Kidney capillary endothelial cell (primary cell): ENCODE data around the gene PRR19.

Experiments used
- DNase-seq: peaks from one replicate; pipeline ENCODE4 v3.0.0-alpha.2; 2018; ENCODE audit warnings: low spot score

PRR19 gene

DNA sequence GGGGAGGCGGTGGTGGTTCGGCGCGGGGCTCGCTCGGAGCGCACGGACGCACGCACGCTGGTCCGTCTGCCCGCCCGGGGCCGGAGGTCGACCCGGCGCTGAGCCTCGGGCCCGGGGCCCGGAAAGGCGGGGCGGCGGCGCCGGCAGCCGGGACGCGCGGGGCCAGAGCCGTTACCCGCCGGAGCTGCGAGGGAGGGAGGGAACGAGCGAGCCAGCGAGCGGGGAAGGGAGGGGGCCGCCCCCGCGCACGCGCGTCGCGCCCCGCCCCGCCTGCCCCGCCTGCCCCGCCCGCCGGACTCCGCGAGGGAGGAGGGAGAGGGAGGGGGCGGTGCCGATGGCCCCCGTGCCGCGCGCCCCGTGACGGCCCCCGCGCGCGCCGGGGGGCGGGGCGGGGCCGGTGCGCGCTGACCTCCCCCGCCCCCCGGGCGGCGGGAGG is 17.8 kb upstream of the PRR19 start:
- DNase-seq: no peak

DNA sequence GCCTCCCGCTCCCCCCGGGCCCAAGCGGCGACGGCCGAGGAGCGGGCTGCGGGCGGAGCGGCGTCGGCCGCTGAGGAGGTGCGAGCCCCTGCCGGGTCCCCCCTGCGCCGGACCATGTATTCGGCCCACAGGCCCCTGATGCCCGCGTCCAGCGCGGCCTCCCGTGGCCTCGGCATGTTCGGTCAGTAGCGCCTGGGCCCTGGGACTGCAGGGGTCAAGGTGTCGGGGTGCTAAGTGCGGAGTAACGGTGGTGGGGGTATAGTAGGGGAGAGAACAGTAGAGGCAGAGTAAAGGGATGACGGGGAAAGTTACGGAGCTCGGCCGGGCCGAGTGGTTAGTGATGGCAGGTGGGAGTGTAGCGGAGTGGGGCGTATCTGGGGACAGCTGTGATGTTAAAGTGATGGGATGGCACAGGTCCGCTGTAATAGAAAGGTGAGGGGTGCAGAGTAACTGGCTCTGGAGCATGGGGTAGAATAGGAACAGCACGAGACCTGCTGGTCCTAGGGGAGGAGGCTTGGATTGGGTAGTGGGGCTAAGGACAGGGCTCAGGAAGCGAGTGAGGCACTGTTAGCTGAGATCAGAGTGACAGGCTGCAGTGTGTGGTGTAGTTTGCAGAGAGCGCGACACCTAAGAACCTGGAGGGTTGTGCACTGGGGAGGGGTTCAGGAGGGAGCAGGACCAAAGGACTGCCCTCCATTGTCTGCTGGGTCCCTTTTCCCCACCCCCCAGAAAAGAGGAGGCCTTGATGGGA is 17.2 kb upstream of the PRR19 start:
- no peak for DNase-seq

DNA sequence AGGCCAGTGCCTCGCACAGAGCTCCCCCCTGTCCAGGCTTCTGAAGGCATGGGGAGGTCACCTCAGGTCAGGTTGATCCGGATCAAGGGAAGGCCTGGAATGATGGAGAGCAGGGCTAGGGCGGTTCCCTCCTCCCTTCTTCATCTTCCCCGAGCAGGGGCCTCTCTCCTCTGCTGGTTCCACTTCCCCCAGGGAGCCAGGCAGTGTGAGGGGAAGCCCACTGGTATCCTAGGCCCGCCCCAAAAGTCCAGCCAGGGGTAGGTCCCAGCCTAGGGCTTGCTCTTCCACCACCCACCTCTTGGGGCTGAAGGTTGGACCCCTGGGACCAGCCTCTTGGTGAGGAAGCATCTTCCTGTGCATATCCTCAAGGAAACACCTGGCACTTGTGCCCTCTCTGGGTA is 16.4 kb upstream of the PRR19 start:
- no peak for DNase-seq

DNA sequence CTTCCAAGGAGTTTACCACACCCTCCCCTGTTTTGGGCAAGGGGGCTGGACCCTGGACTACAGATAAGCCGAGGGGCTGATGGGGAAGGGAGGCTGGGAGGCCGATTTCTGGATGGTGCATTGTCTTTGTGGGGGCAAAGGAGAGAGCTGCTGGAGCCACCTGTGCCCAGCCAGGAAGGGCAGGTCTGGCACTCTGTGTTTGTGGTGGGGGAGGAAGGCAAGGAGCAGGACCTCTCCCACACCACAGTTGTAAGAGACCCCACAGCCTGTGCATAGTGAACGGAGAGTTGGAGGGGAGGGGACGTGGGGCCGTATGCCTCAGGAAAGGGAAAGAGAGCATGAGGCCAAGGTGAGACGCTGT is 16.0 kb upstream of the PRR19 start:
- DNase-seq: no peak

DNA sequence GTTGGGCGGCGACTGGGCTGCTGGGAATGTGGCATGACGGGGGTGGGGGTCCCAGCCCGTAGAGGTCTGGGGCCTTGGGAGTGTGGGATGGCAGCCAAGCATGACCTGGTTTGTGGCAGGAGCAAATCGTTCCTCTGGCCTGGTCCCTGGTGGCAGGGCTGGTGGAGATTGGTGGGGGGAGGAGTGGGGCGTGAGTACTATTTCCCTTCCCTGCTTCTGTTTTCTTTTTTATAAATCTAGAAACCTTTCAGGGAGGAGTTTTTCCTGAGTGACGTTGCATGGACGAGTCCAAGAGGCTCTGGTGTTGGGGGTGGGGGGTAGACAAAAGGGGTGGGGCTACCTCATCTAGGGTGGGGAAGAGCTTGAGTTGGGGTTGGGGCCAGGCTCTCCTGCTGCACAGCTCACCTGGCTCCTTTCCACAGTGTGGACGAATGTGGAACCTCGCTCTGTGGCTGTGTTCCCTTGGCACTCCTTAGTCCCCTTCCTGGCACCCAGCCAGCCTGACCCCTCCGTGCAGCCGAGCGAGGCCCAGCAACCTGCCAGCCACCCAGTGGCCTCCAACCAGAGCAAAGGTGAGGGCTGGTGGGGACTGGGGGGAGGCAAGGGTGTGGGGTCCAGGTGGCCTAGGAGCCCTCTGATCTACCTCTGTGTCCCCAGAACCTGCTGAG is 15.4 kb upstream of the PRR19 start:
- no peak for DNase-seq

DNA sequence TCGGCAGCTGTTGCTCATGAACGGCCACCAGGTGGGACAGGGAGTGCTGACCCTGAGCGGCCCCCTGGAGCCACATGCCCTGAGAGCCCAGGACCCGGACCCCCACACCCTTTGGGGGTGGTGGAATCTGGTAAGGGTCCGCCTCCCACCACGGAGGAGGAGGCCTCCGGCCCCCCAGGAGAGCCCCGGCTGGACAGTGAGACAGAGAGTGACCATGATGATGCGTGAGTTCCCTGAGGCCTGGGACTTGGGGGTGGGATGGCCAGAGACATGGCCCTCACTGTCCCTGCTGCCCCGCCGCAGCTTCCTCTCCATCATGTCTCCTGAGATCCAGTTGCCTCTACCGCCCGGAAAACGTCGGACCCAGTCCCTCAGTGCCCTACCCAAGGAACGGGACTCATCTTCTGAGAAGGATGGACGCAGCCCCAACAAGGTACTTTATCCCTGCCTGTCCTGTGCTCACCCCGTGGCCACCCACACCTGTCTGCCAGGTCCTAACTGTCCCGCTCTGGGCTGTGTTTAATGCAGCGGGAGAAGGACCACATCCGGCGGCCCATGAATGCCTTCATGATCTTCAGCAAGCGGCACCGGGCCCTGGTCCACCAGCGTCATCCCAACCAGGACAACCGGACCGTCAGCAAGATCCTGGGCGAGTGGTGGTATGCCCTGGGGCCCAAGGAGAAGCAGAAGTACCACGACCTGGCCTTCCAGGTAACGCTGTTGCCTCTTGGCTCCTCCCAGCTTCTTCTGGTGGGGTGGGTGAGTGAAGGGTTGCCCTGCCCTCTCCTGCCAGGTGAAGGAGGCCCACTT is 14.7 kb upstream of the PRR19 start:
- DNase-seq: no peak

DNA sequence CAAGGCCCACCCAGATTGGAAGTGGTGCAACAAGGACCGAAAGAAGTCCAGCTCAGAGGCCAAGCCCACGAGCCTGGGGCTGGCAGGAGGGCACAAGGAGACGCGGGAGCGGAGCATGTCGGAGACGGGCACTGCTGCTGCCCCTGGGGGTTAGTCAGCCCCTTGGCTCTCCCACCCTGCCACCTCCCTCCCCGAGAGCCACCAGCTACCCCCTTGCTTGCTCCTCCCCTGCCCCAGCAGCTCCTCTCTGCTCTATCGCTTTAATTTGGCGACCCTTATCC is 14.2 kb upstream of the PRR19 start:
- DNase-seq: no peak

DNA sequence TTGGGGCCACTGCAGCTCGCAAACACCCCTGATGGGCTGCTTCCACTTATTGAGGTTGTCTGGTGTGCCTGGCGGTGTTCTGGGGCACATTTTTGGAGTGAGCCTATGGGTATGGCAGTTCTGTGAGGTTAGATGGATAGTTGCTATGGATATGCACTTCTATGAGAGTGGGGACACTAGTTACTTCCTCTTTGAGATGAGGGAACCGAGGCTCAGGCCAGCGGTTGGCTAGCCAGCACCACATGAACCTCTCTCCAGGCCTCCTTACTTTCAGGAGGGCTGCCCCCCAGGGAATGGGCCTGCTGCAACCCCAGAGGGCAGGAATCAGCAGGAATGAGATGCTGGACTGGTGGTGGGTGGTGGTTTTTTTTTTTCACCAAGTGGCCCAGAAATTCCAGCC is 13.5 kb upstream of the PRR19 start:
- no peak for DNase-seq

DNA sequence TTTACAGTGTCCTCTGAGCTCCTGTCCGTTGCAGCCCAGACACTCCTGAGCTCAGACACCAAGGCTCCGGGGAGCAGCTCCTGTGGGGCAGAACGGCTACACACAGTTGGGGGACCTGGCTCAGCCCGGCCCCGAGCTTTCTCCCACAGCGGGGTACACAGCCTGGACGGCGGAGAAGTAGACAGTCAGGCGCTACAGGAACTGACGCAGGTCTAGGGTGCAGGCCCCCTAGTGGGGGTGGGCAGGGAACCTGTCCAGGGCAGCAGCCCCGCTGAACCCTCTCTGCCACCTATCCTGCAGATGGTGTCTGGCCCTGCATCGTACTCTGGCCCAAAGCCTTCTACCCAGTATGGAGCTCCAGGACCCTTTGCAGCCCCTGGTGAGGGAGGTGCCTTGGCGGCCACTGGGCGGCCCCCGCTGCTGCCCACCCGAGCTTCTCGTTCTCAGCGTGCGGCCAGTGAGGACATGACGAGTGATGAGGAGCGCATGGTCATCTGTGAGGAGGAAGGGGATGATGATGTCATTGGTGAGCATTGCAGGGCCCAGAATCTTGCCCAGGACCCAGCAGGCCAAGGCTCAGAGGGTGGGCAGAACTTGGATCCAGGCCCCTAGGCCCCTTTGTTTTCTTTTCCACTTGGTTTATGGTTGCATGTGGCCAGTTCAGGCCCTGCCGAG is 12.9 kb upstream of the PRR19 start:
- DNase-seq: no peak

DNA sequence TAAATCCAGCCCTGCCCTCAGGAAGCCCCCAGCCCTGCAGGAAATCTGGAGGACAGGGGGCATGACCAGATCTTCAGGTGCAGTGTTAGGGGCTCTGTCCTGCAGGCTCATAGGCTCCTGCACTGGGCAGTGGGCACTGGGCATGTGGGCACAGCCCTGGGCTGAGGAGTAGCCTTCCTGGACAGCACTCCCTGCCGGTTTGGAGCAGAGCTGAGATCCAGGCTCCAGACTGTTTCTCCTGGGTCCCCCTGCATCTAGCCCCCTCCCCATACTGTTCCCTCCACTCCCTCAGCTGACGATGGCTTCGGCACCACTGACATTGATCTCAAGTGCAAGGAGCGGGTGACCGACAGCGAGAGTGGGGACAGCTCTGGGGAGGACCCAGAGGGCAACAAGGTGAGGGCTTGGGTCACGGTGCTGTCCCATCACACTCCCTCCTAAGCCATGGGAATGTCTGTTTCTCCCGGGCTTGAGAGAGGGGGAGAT is 12.3 kb upstream of the PRR19 start:
- DNase-seq: no peak

DNA sequence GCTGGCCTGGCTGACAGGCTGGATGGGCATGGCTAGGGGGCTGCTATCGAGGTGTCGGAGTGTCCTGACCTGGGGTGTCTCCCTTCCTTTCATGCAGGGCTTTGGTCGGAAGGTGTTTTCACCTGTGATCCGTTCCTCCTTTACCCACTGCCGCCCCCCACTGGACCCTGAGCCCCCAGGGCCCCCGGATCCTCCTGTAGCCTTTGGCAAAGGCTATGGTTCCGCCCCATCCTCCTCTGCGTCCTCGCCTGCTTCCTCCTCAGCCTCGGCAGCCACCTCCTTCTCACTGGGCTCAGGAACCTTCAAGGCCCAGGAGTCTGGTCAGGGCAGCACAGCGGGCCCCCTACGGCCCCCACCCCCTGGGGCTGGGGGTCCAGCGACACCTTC is 11.8 kb upstream of the PRR19 start:
- DNase-seq: no peak

DNA sequence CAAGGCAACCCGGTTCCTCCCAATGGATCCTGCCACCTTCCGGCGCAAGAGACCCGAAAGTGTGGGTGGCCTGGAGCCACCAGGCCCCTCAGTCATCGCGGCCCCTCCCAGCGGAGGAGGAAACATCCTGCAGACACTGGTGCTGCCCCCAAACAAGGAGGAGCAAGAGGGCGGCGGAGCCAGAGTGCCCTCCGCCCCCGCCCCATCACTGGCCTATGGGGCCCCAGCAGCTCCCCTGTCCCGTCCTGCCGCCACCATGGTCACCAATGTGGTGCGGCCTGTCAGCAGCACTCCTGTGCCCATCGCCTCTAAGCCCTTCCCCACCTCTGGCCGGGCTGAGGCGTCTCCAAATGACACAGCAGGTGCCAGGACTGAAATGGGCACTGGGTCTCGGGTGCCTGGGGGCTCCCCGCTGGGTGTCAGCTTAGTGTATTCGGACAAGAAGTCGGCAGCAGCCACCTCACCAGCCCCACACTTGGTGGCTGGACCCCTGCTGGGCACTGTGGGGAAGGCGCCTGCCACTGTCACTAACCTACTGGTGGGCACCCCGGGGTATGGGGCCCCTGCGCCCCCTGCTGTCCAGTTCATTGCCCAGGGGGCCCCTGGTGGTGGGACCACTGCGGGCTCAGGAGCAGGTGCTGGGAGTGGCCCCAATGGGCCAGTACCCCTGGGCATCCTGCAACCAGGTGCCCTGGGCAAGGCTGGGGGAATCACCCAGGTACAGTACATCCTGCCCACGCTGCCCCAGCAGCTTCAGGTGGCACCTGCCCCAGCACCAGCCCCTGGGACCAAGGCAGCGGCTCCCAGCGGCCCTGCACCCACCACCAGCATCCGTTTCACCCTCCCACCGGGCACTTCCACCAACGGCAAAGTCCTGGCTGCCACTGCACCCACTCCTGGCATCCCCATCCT is 11.2 kb upstream of the PRR19 start:
- DNase-seq: no peak

DNA sequence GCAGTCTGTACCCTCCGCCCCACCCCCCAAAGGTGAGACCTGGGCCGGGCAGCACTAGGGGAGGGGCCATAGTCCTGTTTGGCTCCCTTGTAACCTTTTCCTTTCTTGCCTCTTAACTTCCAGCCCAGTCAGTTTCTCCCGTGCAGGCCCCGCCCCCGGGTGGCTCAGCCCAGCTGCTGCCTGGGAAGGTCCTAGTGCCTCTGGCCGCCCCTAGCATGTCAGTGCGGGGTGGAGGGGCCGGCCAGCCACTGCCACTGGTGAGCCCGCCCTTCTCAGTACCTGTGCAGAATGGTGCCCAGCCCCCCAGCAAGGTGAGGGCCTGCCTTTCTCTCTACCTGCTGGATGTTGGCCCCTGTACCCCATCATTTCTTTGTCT is 10.5 kb upstream of the PRR19 start:
- no peak for DNase-seq

DNA sequence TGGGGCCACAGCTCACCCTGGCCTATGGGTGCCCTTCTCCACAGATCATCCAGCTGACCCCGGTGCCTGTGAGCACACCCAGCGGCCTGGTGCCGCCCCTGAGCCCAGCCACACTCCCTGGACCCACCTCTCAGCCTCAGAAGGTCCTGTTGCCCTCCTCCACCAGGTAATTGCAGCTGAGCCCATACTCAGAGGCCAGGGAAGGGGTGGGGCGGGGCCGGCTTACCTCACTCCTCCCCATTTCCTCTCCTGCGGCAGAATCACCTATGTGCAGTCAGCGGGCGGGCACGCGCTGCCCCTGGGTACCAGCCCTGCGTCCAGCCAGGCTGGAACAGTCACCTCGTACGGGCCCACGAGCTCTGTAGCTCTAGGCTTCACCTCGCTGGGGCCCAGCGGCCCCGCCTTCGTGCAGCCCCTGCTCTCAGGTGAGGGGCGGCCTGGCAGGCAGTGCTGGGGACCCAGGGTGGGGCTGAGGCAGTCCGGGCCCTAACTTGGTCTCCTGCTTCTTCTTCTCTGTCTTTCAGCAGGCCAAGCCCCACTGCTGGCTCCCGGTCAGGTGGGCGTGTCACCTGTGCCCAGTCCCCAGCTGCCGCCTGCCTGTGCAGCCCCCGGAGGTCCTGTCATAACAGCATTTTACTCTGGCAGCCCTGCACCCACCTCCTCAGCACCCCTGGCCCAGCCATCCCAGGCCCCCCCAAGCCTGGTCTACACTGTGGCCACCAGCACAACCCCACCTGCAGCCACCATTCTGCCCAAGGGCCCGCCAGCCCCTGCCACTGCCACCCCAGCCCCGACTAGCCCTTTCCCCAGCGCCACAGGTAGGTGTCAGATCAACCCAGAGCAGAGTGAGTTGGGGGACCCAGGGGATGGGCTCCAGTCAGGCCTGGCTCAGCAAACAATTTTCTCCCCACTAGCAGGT is 9.6 kb upstream of the PRR19 start:
- DNase-seq: no peak

DNA sequence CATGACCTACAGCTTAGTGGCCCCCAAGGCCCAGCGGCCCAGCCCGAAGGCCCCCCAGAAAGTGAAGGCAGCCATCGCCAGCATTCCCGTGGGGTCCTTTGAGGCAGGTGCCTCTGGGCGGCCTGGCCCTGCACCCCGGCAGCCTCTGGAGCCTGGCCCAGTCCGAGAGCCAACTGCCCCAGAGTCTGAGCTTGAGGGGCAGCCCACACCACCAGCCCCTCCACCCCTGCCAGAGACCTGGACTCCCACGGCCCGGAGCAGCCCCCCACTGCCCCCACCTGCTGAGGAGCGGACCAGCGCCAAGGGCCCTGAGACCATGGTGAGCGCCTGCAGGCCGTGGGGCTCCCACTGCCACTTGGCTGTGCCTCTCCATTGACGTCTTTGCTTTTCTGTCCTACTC is 9.0 kb upstream of the PRR19 start:
- no peak for DNase-seq

DNA sequence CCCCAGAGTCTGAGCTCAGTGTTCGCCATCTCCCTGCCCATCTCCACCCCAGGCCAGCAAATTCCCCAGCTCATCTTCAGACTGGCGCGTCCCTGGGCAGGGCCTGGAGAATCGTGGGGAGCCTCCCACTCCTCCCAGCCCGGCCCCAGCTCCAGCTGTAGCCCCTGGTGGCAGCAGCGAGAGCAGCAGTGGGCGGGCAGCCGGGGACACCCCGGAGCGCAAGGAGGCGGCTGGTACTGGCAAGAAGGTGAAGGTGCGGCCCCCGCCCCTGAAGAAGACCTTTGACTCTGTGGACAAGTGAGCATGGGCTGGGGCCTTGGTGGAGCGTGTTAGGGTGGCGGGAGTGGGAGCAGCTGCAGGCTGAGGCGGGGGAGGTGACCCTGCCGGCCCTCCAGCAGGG is 8.4 kb upstream of the PRR19 start:
- no peak for DNase-seq

DNA sequence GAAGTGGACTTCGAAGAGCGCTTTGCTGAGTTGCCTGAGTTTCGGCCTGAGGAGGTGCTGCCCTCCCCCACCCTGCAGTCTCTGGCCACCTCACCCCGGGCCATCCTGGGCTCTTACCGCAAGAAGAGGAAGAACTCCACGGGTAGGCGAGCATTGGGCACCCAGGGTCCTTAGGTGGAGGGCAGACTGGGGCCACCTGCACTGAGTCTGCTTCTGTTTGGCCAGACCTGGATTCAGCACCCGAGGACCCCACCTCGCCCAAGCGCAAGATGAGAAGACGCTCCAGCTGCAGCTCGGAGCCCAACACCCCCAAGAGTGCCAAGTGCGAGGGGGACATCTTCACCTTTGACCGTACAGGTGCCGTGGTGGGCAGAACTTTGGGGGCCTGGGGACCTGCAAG is 8.0 kb upstream of the PRR19 start:
- DNase-seq: no peak

DNA sequence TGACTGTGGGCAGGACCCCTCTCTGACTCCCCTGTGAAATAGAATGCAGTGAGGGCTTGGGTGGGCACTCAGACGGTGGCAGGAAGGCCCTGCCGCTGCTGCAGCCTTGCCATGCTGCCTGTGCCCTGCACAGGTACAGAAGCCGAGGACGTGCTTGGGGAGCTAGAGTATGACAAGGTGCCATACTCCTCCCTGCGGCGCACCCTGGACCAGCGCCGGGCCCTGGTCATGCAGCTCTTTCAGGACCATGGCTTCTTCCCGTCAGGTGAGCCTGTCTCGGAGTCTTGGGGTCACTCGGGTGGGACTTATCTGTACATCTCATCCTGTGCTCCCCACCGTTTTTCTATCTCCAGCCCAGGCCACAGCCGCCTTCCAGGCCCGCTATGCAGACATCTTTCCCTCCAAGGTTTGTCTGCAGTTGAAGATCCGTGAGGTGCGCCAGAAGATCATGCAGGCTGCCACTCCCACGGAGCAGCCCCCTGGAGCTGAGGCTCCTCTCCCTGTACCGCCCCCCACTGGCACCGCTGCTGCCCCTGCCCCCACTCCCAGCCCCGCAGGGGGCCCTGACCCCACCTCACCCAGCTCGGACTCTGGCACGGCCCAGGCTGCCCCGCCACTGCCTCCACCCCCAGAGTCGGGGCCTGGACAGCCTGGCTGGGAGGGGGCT is 7.3 kb upstream of the PRR19 start:
- no peak for DNase-seq

DNA sequence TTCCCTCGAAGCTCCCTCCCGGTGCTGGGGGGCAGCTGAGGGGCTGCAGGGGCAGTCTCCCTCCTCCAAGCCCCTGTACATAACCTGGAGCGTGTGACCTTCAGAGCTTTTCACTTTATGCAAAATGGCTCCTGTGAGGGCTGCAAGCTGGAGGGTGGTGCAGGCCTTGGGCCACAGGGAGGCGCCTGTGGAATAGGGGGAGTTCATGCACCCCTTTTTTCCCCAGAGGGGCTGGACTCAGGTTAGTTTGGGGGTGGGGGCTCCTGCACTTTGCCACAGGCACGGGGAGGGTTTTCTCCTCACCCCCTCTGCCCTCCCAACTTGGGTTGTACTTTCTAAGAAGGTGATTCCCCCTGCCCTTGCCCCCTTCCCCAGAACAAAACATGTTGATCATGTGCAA is 6.6 kb upstream of the PRR19 start:
- DNase-seq: no peak
